Cardiac muscle cell (in vitro differentiated cells and primary cell): ENCODE measurements around the gene ACAN. TPM values are rescaled to one million over a fixed set of nuclear protein-coding genes. Genes with fewer than 3 reads are reported as not detected.
"Not testable (repeated sequence)": the region's sequence is repeated elsewhere in the genome, so short reads cannot be mapped to it uniquely, and the experiment has no call there.

Source experiments
- DNase-seq, 2 donors: peaks; one replicate each; pipeline versions ENCODE4 v3.0.0 to v3.0.0-alpha.2; 2010 to 2017; ENCODE audit warnings: low read depth in 1 of 2, low spot score in 1 of 2
- H3K27ac ChIP-seq: fragments of 200-600 bp; sonication (generic); 2 replicates; pipeline ENCODE4 v1.5.1; 2016
- H3K27me3 ChIP-seq: fragments of 200-600 bp; sonication (generic); 2 replicates; pipeline ENCODE4 v1.6.0; 2016; ENCODE audit warnings: control low read depth
- H3K36me3 ChIP-seq: fragments of 200-600 bp; sonication (generic); 2 replicates; pipeline ENCODE4 v1.5.1; 2016; ENCODE audit warnings: control low read depth
- H3K4me1 ChIP-seq: fragments of 200-600 bp; sonication (generic); 2 replicates; pipeline ENCODE4 v1.8.1; 2017; ENCODE audit warnings: low read depth, mild to moderate bottlenecking, mixed run types
- H3K4me3 ChIP-seq: fragments of 200-600 bp; sonication (generic); 2 replicates; pipeline ENCODE4 v1.5.1; 2016; ENCODE audit warnings: mild to moderate bottlenecking
- H3K9me3 ChIP-seq: fragments of 200-600 bp; sonication (generic); 2 replicates; pipeline ENCODE4 v1.5.1; 2017; ENCODE audit warnings: low read depth, mild to moderate bottlenecking, control low read depth
- polyA plus RNA-seq: library from polyadenylated mRNA; unstranded; fragments of >200 nt; fragmentation: Nextera tagmentation; extraction: Ambion mirVana; gene quantifications from 2 replicates; pipeline ENCODE4 v1.2.1, GENCODE V29; 2016
- total RNA-seq: library from RNA; depleted of rRNA; stranded (reverse); fragments of >200 nt; gene quantifications from 2 replicates; pipeline ENCODE4 v1.2.3, GENCODE V29; 2016
- TF ChIP-seq, protein P1 (sequence below): IDR thresholded peaks from 2 replicates; pipeline ENCODE4 v1.5.1; 2012; ENCODE audit warnings: low read depth, mild to moderate bottlenecking, low read length

Gene ACAN
- total and polyA plus RNA-seq, 2 experiments from 2014 or later = 0.71 to 0.91 TPM

DNA sequence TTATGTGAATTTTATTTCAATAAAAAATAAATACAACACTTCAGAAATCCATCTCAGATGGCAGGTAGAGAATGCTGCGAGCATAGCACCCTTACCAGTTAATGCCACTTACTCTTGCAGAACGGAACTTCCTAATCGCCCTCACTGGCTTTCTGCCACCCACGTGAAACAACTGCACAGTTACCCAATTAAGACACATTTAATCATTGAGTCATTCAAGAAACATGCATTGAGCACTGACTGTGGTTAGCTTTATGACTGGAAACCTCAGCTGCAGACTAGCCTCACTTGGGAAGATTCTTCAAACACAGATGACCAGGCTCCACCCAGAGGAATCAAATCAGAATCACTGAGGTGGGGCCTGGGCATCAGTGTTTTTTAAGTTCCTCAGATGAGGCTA is 115.5 kb downstream of the ACAN start:
- TF ChIP-seq, protein P1, sequence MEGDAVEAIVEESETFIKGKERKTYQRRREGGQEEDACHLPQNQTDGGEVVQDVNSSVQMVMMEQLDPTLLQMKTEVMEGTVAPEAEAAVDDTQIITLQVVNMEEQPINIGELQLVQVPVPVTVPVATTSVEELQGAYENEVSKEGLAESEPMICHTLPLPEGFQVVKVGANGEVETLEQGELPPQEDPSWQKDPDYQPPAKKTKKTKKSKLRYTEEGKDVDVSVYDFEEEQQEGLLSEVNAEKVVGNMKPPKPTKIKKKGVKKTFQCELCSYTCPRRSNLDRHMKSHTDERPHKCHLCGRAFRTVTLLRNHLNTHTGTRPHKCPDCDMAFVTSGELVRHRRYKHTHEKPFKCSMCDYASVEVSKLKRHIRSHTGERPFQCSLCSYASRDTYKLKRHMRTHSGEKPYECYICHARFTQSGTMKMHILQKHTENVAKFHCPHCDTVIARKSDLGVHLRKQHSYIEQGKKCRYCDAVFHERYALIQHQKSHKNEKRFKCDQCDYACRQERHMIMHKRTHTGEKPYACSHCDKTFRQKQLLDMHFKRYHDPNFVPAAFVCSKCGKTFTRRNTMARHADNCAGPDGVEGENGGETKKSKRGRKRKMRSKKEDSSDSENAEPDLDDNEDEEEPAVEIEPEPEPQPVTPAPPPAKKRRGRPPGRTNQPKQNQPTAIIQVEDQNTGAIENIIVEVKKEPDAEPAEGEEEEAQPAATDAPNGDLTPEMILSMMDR = no peak

DNA sequence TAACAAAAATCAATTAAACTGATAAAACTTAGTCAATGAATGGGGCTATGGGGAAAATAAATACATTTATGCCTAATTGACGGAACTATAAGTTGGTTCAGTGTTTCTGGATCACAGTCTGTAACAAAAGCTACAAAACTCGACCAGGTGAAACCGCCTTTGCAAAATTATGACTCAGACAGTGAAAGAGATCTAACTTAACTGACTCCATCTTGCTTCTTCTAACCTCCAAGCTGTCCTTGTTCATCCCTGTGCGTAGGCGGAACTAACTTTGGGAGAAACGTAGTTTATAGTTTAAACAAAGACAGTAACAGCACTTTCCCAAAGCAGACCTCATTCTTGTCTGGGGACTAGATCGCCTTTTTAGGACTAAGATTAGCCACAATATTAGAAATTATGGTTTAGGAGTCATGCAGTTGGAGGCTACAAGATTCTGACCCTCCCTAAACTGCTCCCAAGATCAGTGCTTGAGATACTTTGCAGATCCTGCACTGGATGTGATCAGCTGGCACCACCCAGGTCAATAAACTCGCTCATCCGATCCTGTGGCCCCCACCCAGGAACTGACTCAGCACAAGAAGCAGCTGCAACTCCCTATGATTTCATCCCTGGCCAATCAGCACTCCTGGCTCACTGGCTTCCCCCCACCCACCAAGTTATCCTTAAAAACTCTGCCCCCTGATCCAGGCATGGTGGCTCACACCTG is 117.1 kb downstream of the ACAN start:
- Histone ChIP-seq H3K36me3 (no peaks in the 10 kb centered on the region), H3K4me1 (no peaks in the 10 kb centered on the region)

More for the DNA sequence above, 115.5 kb downstream of the ACAN start:
- Histone ChIP-seq H3K27ac (no peak overlapping the region), H3K4me1 (no peaks in the 10 kb centered on the region), H3K27me3 (no peaks in the 10 kb centered on the region), H3K36me3 (no peaks in the 10 kb centered on the region), H3K9me3 (no peaks in the 10 kb centered on the region), H3K4me3 (no peak overlapping the region)
- DNase-seq = peak in 1 of 2 donors; percentile 98

GRCh38 chr15:88920892-88921435 is 117.7 kb downstream of the ACAN start:
- DNase-seq = peak in 1 of 2 donors; percentile 60
- not testable (repeated sequence) for H3K36me3 ChIP-seq, H3K27ac ChIP-seq, H3K27me3 ChIP-seq, H3K4me3 ChIP-seq, H3K9me3 ChIP-seq, H3K4me1 ChIP-seq

More for the DNA sequence above, 117.1 kb downstream of the ACAN start:
- Histone ChIP-seq H3K27ac (no peak overlapping the region), H3K27me3 (no peaks in the 10 kb centered on the region), H3K9me3 (no peaks in the 10 kb centered on the region), H3K4me3 (no peak overlapping the region)
- TF ChIP-seq, protein P1 = no peak
- no peak for DNase-seq

Other genes starting within 250 kb of the ACAN start
- gene AEN, start 182.1 kb upstream of the ACAN start, total RNA-seq = 34.0 and 53.6 TPM in 2 replicates
- 19.7 and 20.9 TPM in 2 replicates for gene AEN, start 182.1 kb upstream of the ACAN start, polyA plus RNA-seq
- gene ISG20, start 164.4 kb upstream of the ACAN start, total RNA-seq = 0.69 and 1.3 TPM in 2 replicates
- gene ISG20, start 164.4 kb upstream of the ACAN start, polyA plus RNA-seq = not detected in 2 replicates
- gene HAPLN3, start 92.1 kb downstream of the ACAN start, total RNA-seq = 9.9 and 21.7 TPM in 2 replicates
- 6.8 and 8.1 TPM in 2 replicates for gene HAPLN3, start 92.1 kb downstream of the ACAN start, polyA plus RNA-seq
- gene MFGE8, start 109.9 kb downstream of the ACAN start, total RNA-seq = 300 and 307 TPM in 2 replicates
- 286 and 326 TPM in 2 replicates for gene MFGE8, start 109.9 kb downstream of the ACAN start, polyA plus RNA-seq